Fibroblast of lung (primary cell): ENCODE measurements around the gene CLEC16A.

Experiments
- EZH2 ChIP-seq: IDR thresholded peaks from 2 replicates; pipeline ENCODE4 v1.5.1; 2012; ENCODE audit warnings: low read length, control low read depth, mild to moderate bottlenecking; ENCODE audit errors: missing control alignments
- TF ChIP-seq, protein P1 (sequence below), 2 donors: IDR thresholded peaks in 1 of 2; conservative IDR thresholded peaks in 1 of 2; 1 replicate in 1 of 2; 2 replicates in 1 of 2; pipeline ENCODE4 v1.5.1; 2011 to 2012; ENCODE audit warnings: low read length in 2 of 2, control low read depth in 1 of 2, inconsistent platforms in 1 of 2, low read depth in 1 of 2, mild to moderate bottlenecking in 1 of 2

DNA sequence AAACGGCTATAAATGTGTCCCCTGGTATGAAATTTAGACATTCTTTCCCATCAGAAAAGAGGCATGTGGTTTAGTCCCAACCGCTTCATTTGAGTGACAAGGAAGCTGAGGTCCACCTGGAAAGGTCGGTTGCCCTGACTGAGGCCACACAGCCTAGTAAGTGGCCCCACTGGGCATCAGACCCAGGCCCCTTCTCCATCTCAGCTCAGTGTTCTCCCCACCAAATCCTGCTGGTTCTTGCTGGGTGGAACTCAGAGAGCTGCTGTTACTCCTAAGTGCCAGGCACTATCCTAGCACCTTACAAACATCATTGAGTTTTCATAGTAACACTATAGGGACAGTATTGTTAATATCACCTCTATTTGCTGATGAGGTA, 158.1 kb downstream of the CLEC16A start:
- TF ChIP-seq, protein P1, sequence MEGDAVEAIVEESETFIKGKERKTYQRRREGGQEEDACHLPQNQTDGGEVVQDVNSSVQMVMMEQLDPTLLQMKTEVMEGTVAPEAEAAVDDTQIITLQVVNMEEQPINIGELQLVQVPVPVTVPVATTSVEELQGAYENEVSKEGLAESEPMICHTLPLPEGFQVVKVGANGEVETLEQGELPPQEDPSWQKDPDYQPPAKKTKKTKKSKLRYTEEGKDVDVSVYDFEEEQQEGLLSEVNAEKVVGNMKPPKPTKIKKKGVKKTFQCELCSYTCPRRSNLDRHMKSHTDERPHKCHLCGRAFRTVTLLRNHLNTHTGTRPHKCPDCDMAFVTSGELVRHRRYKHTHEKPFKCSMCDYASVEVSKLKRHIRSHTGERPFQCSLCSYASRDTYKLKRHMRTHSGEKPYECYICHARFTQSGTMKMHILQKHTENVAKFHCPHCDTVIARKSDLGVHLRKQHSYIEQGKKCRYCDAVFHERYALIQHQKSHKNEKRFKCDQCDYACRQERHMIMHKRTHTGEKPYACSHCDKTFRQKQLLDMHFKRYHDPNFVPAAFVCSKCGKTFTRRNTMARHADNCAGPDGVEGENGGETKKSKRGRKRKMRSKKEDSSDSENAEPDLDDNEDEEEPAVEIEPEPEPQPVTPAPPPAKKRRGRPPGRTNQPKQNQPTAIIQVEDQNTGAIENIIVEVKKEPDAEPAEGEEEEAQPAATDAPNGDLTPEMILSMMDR (conservative IDR thresholded peaks at IDR 0.05 in 1 of 2, IDR thresholded peaks at IDR 0.05 in 1 of 2; ENCODE audit: low read depth in 1 of 2, low read length in 2 of 2), result no peak
- TF ChIP-seq EZH2, result no peak
